C4-2B (cell line): Measurements from ENCODE around the gene SAMHD1.

Source experiments
- H3K27ac ChIP-seq: fragments of 450-650 bp; 2 replicates; pipeline ENCODE4 v1.5.1; 2017
- CTCF ChIP-seq: fragments of 450-650 bp; conservative IDR thresholded peaks from 2 replicates; pipeline ENCODE4 v1.5.1; 2017; ENCODE audit warnings: mild to moderate bottlenecking
- ZFX ChIP-seq: fragments of 450-650 bp; IDR thresholded peaks from 2 replicates; pipeline ENCODE4 v1.6.1; 2017

Gene SAMHD1

GRCh38 chr20:36859700-36860330, 91.7 kb downstream of the SAMHD1 start:
- H3K27ac ChIP-seq = no peak overlapping the region
- no peak for TF ChIP-seq ZFX
- no peak for TF ChIP-seq CTCF

- no peak overlapping the region for H3K27ac ChIP-seq
- TF ChIP-seq CTCF (no peak), ZFX (no peak)
Observed at GRCh38 chr20:36859282-36859555, 92.3 kb downstream of the SAMHD1 start.

- TF ChIP-seq ZFX (no peak), CTCF (no peak)
- H3K27ac ChIP-seq = no peak overlapping the region
Observed at GRCh38 chr20:36856691-36857635, 94.5 kb downstream of the SAMHD1 start.

- H3K27ac ChIP-seq = no peak overlapping the region
Observed at GRCh38 chr20:36856195-36856594, 95.3 kb downstream of the SAMHD1 start.

GRCh38 chr20:36855241-36855657, 96.3 kb downstream of the SAMHD1 start:
- TF ChIP-seq ZFX = no peak
- TF ChIP-seq CTCF = no peak

More at GRCh38 chr20:36856195-36856594, 95.3 kb downstream of the SAMHD1 start:
- TF ChIP-seq CTCF = no peak

GRCh38 chr20:36854348-36855240, 96.9 kb downstream of the SAMHD1 start:
- TF ChIP-seq ZFX = no peak
- no peak overlapping the region for H3K27ac ChIP-seq

More at GRCh38 chr20:36855241-36855657, 96.3 kb downstream of the SAMHD1 start:
- H3K27ac ChIP-seq = no peak overlapping the region

GRCh38 chr20:36852187-36852586, 99.3 kb downstream of the SAMHD1 start:
- no peak for TF ChIP-seq CTCF
- TF ChIP-seq ZFX = no peak
- H3K27ac ChIP-seq = no peak overlapping the region
